IMR-90 (cell line): ENCODE measurements around the gene SESN1. TPM values are rescaled to one million over a fixed set of nuclear protein-coding genes. Genes with fewer than 3 reads are reported as not detected.

Experiments used
- ATAC-seq: fragments of 200-7000 bp; cut with Tn5 transposase; 2 replicates; pipeline ENCODE4 v1.9.1; 2020; ENCODE audit warnings: low read depth, mild to moderate bottlenecking, moderate library complexity
- BruUV-seq: library from RNA; stranded (reverse); fragments of 400-500 nt; replicated peaks from 2 replicates; lab custom pipeline; 2021; lab: Mats Ljungman, UMichigan
- CTCF ChIA-PET: fragments of 300-600 bp; formaldehyde crosslinking; extraction: SDS; loops from one replicate; lab custom pipeline; 2021; ENCODE audit warnings: antibody characterized with exemption; lab: Yijun Ruan, JAX
- POLR2A ChIA-PET: fragments of 300-600 bp; sonication (Branson Sonifier 250); formaldehyde crosslinking; loops from one replicate; lab custom pipeline; 2022; ENCODE audit warnings: antibody characterized with exemption; ENCODE audit not compliant: unreplicated experiment; lab: Charles Lee
- DNase-seq: peaks from one replicate; pipeline ENCODE4 v3.0.0; 2013
- H2AFZ ChIP-seq: replicated peaks from 2 replicates; pipeline ENCODE3; 2013; ENCODE audit warnings: low read length, mild to moderate bottlenecking; ENCODE audit not compliant: poor library complexity
- H2AK5ac ChIP-seq: 2 replicates; pipeline ENCODE4 v1.6.1; 2013; ENCODE audit warnings: low read depth, low read length, inconsistent platforms
- H2AK9ac ChIP-seq: replicated peaks from 2 replicates; pipeline ENCODE3; 2013; ENCODE audit warnings: mild to moderate bottlenecking, low read depth, low read length, moderate library complexity; ENCODE audit not compliant: poor library complexity
- H2BK120ac ChIP-seq: 2 replicates; pipeline ENCODE4 v1.6.1; 2013; ENCODE audit warnings: low read depth, low read length, inconsistent platforms
- H2BK15ac ChIP-seq: 3 replicates; pipeline ENCODE4 v1.6.1; 2013; ENCODE audit warnings: low read depth, low read length, inconsistent platforms
- H2BK20ac ChIP-seq: 2 replicates; pipeline ENCODE4 v1.6.1; 2013; ENCODE audit warnings: low read depth, mild to moderate bottlenecking, inconsistent platforms, low read length, moderate library complexity
- H2BK5ac ChIP-seq: 2 replicates; pipeline ENCODE4 v1.6.1; 2013; ENCODE audit warnings: mild to moderate bottlenecking, low read depth, low read length, inconsistent platforms; ENCODE audit not compliant: poor library complexity, severe bottlenecking
- H3K14ac ChIP-seq: replicated peaks from 2 replicates; pipeline ENCODE4 v1.6.1; 2013; ENCODE audit warnings: low read depth, low read length, inconsistent platforms
- H3K18ac ChIP-seq: 2 replicates; pipeline ENCODE4 v1.6.1; 2013; ENCODE audit warnings: low read depth, low read length, control low read depth
- H3K23ac ChIP-seq: 2 replicates; pipeline ENCODE4 v1.6.1; 2013; ENCODE audit warnings: low read depth, low read length, inconsistent platforms
- H3K27ac ChIP-seq: 2 replicates; pipeline ENCODE4 v1.5.1; 2013; ENCODE audit warnings: mild to moderate bottlenecking, control low read depth, low read length; ENCODE audit not compliant: insufficient read depth
- H3K27me3 ChIP-seq: 2 replicates; pipeline ENCODE4 v1.6.1; 2013; ENCODE audit warnings: low read length; ENCODE audit not compliant: control insufficient read depth, insufficient read depth
- H3K36me3 ChIP-seq: 2 replicates; pipeline ENCODE4 v1.6.1; 2013; ENCODE audit warnings: low read length, mixed read lengths; ENCODE audit not compliant: control insufficient read depth, insufficient read depth
- H3K4ac ChIP-seq: 2 replicates; pipeline ENCODE4 v1.6.1; 2013; ENCODE audit warnings: low read depth, low read length, inconsistent platforms
- H3K4me1 ChIP-seq: 2 replicates; pipeline ENCODE4 v1.6.1; 2013; ENCODE audit warnings: low read length, mixed read lengths; ENCODE audit not compliant: control insufficient read depth, insufficient read depth
- H3K4me2 ChIP-seq: 2 replicates; pipeline ENCODE4 v1.6.1; 2013; ENCODE audit warnings: low read depth, mild to moderate bottlenecking, control low read depth, low read length, moderate library complexity
- H3K4me3 ChIP-seq: 2 replicates; pipeline ENCODE4 v1.5.1; 2013; ENCODE audit warnings: low read depth, mild to moderate bottlenecking, control low read depth, low read length, moderate library complexity; ENCODE audit not compliant: insufficient read depth
- H3K56ac ChIP-seq: 2 replicates; pipeline ENCODE4 v1.6.1; 2013; ENCODE audit warnings: low read length, inconsistent platforms; ENCODE audit not compliant: insufficient read depth; ENCODE audit errors: extremely low read depth
- H3K79me1 ChIP-seq, 2 experiments: 2 replicates each; pipeline ENCODE4 v1.6.1; 2013; ENCODE audit warnings: low read length in 2 of 2, inconsistent platforms in 1 of 2, low read depth in 1 of 2
- H3K9ac ChIP-seq: 2 replicates; pipeline ENCODE4 v1.6.1; 2013; ENCODE audit warnings: low read depth, low read length, control low read depth
- H3K9me1 ChIP-seq: 2 replicates; pipeline ENCODE4 v1.6.1; 2013; ENCODE audit warnings: low read length, inconsistent platforms; ENCODE audit not compliant: insufficient read depth
- H3K9me3 ChIP-seq: 2 replicates; pipeline ENCODE4 v1.6.1; 2013; ENCODE audit warnings: low read length; ENCODE audit not compliant: control insufficient read depth, insufficient read depth
- H4K20me1 ChIP-seq: 2 replicates; pipeline ENCODE4 v1.6.1; 2013; ENCODE audit warnings: low read length, inconsistent platforms; ENCODE audit not compliant: insufficient read depth
- H4K5ac ChIP-seq: 2 replicates; pipeline ENCODE4 v1.6.1; 2013; ENCODE audit warnings: mild to moderate bottlenecking, low read depth, low read length, control low read depth
- H4K8ac ChIP-seq, 2 experiments: 2 replicates each; pipeline ENCODE4 v1.6.1; 2013; ENCODE audit warnings: low read depth in 2 of 2, low read length in 2 of 2, control low read depth in 1 of 2, inconsistent platforms in 1 of 2
- H4K91ac ChIP-seq: 2 replicates; pipeline ENCODE4 v1.6.1; 2013; ENCODE audit warnings: low read depth, low read length, inconsistent platforms; ENCODE audit not compliant: insufficient read depth
- CHD1 ChIP-seq: IDR thresholded peaks from 2 replicates; pipeline ENCODE4 v1.6.1; 2012; ENCODE audit warnings: low read depth, low read length, improper control_type of control experiment
- MAZ ChIP-seq: IDR thresholded peaks from 2 replicates; pipeline ENCODE4 v1.6.1; 2012; ENCODE audit warnings: low read depth, mild to moderate bottlenecking, low read length, improper control_type of control experiment, moderate library complexity, borderline replicate concordance
- RCOR1 ChIP-seq: IDR thresholded peaks from 2 replicates; pipeline ENCODE4 v1.6.1; 2012; ENCODE audit warnings: mild to moderate bottlenecking, low read length, improper control_type of control experiment; ENCODE audit not compliant: insufficient replicate concordance
- WGBS, 2 experiments: methylation state at CpG; one replicate each; pipeline versions ENCODE4 v1.1.5 to v1.1.7; 2013; ENCODE audit warnings: missing lambda C conversion rate in 2 of 2; ENCODE audit not compliant: insufficient read length in 1 of 2; ENCODE audit errors: extremely low coverage in 2 of 2; 5-methylcytosine and 5-hydroxymethylcytosine counted together
- dilution Hi-C: fragments of 300-500 bp; cut with HindIII; formaldehyde crosslinking; loops from one replicate; pipeline ENCODE4 v1.14.3; 2018; ENCODE audit warnings: low sequenced_read_pairs; ENCODE audit not compliant: unreplicated experiment
- in situ Hi-C: fragments of 300-500 bp; cut with MboI; formaldehyde crosslinking; loops from 3 replicates; pipeline ENCODE4 v1.14.3; 2019; ENCODE audit warnings: low sequenced_read_pairs, inconsistent platforms, mixed read lengths
- intact Hi-C: fragments of 100-400 bp; cut with micrococcal nuclease; formaldehyde crosslinking; loops from 2 replicates; pipeline ENCODE4 v1.10.0; 2022
- polyA plus RNA-seq, 3 experiments: library from polyadenylated mRNA; depleted of rRNA; stranded (reverse); fragments of >200 nt; gene quantifications; 2 replicates each; pipeline ENCODE4 v1.2.3, GENCODE V29; 2012; ENCODE audit warnings: low replicate concordance in 1 of 3
- total RNA-seq: library from RNA; depleted of rRNA; stranded (reverse); fragments of >200 nt; gene quantifications from 2 replicates; pipeline ENCODE4 v1.2.3, GENCODE V29; 2012

SESN1 gene
- total and polyA plus RNA-seq, 2 of the 4 experiments (the other 2 are of a cell fraction) = 9.7 to 16.7 TPM

DNA sequence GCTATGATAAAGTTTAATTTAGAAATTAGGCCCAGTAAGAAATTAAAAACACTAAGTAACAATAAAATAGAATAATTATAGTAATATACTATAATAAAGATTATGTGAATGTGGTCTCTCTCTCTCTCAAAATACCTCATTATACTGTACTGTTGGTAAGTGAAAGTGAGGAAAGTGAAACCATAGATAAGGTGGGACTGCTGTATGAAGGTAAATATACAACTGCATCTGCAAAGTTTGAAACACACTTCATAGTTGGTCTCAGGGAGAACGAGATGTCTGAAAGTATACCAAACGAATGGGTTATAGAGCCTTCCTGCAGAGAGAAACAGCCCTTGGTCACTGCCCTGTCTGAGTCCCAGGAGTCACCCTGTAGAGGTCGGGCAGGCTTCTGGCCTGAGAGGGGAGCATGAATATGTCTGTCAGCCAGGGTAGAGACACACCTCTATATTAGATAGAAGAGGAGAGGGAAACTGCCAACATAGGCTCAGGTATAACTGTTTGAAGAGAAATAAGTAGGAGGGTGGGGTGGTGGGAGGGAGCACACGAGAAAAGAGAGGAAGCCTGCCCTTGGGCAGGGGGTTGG, 31.8 kb downstream of the SESN1 start:
- ATAC-seq (no peak), DNase-seq (no peak)
- no peak overlapping the region for H3K4ac ChIP-seq
- peaks cover 2% of the 10 kb centered on the region; the same call in 1 of the 2 replicates for H3K4me1 ChIP-seq
- in situ Hi-C loops (loop anchor here (10.0 kb wide), 1 partner anchor 158 kb away; no protein-coding TSS in a partner anchor), dilution Hi-C loops (loop anchor here (25.0 kb wide), 1 partner anchor 526 kb away; no protein-coding TSS in a partner anchor), intact Hi-C loops (no loop called here)
- no peak for TF ChIP-seq CHD1
- TF ChIP-seq MAZ = no peak
- no peak for TF ChIP-seq RCOR1
- POLR2A ChIA-PET = no interaction called here
- H2AFZ ChIP-seq = no peak overlapping the region
- H4K20me1 ChIP-seq = no peaks in the 10 kb centered on the region
- no peak overlapping the region for H2BK20ac ChIP-seq
- H3K79me1 ChIP-seq = peaks cover 0 to 10% of the 10 kb centered on the region in 2 experiments; a peak in 3 of 4 replicates
- no peaks in the 10 kb centered on the region for H3K9me1 ChIP-seq
- no peak overlapping the region for H3K27ac ChIP-seq
- H2AK5ac ChIP-seq = no peak overlapping the region
- H3K36me3 ChIP-seq = no peaks in the 10 kb centered on the region
- H2BK120ac ChIP-seq = no peak overlapping the region
- no peak overlapping the region for H3K14ac ChIP-seq
- H4K8ac ChIP-seq = no peak overlapping the region
- no peak overlapping the region for H2AK9ac ChIP-seq
- no peak overlapping the region for H2BK5ac ChIP-seq
- WGBS, 2 experiments = 33% methylated on average over 1 of the region's 4 CpGs; no CpG with 5 or more reads in 1 of the 2 experiments
- H3K4me2 ChIP-seq = no peak overlapping the region
- no peaks in the 10 kb centered on the region for H3K27me3 ChIP-seq
- no peak overlapping the region for H3K9ac ChIP-seq
- H2BK15ac ChIP-seq = no peak overlapping the region
- no peak overlapping the region for H3K18ac ChIP-seq
- H3K4me3 ChIP-seq = no peak overlapping the region
- BruUV-seq = no TSS peak
- H3K9me3 ChIP-seq = no peaks in the 10 kb centered on the region
- no peak overlapping the region for H4K5ac ChIP-seq
- H3K56ac ChIP-seq = no peak overlapping the region
- no peak overlapping the region for H3K23ac ChIP-seq
- no peak overlapping the region for H4K91ac ChIP-seq
- CTCF ChIA-PET = no interaction called here
